ENCODE data around the gene ABCG1.

GRCh38 chr21:42191064-42191463 lies 27.9 kb upstream of the ABCG1 start:
- no peak for TF ChIP-seq GATA2 (IDR thresholded peaks at IDR 0.05; ENCODE audit: low read depth, low read length)
- TF ChIP-seq GATA3 (IDR thresholded peaks at IDR 0.05; ENCODE audit: low read depth, low read length) = no peak
